ENCODE measurements around the gene FOXD2. TPM values are rescaled to one million over a fixed set of nuclear protein-coding genes. Genes with fewer than 3 reads are reported as not detected.

Gene FOXD2
- polyA plus RNA-seq, 1 of the 3 experiments (the other 2 are of a cell fraction) = not detected

- H3F3A ChIP-seq (replicated peaks; ENCODE audit: insufficient read depth) = no peaks in the 10 kb centered on the region
- no peaks in the 10 kb centered on the region for H3K4me1 ChIP-seq (ENCODE audit: control insufficient read depth in 1 of 2, insufficient read depth in 2 of 2, low read depth in 1 of 2, low read length in 1 of 2)
- ChIA-PET CTCF (interaction anchor here (1.1 kb wide), 1 partner anchor 45 kb away, joined by 3 read pairs; the partner anchor contains the start of gene FOXD2), POLR2A (no interaction called here)
- H3K4me3 ChIP-seq (ENCODE audit: low read depth in 2 of 2, low read length in 1 of 2) = no peak overlapping the region
- 55% methylated on average over 1 of the region's 1 CpG for WGBS (ENCODE audit: low lambda C conversion rate)
- no peak overlapping the region for H3K4me2 ChIP-seq
- no peaks in the 10 kb centered on the region for H3K9me2 ChIP-seq
- no peaks in the 10 kb centered on the region for H3K36me3 ChIP-seq (replicated peaks in 1 of 2; ENCODE audit: control insufficient read depth in 1 of 2, insufficient read depth in 2 of 2, low read length in 1 of 2)
- H3K79me2 ChIP-seq (ENCODE audit: insufficient read depth) = no peaks in the 10 kb centered on the region
- DNase-seq = no peak
- H3K27ac ChIP-seq (ENCODE audit: low read depth in 2 of 2, low read length in 1 of 2) = no peak overlapping the region
- H3K27me3 ChIP-seq (ENCODE audit: insufficient read depth) = no peaks in the 10 kb centered on the region; the same call in 1 of the 2 replicates
- no peaks in the 10 kb centered on the region for H4K20me1 ChIP-seq (ENCODE audit: insufficient read depth)
- no peak overlapping the region for H3K9ac ChIP-seq
- H2AFZ ChIP-seq (ENCODE audit: low read depth) = no peak overlapping the region
- TF ChIP-seq TCF12 (IDR thresholded peaks at IDR 0.05) (no peak), RCOR1 (IDR thresholded peaks at IDR 0.05; ENCODE audit: low read length) (no peak), FOXM1 (IDR thresholded peaks at IDR 0.05; ENCODE audit: low read depth) (no peak), ZBTB33 (IDR thresholded peaks at IDR 0.05; ENCODE audit: borderline replicate concordance, low read depth) (no peak), JUND (IDR thresholded peaks at IDR 0.05) (no peak), MAX (IDR thresholded peaks at IDR 0.05; ENCODE audit: low read depth) (no peak), RXRA (IDR thresholded peaks at IDR 0.05; ENCODE audit: borderline replicate concordance, low read depth) (no peak), GABPA (IDR thresholded peaks at IDR 0.05; ENCODE audit: low read depth) (no peak)
- no peaks in the 10 kb centered on the region for H3K9me3 ChIP-seq
These were observed 44.9 kb downstream of the FOXD2 start for GRCh38 chr1:47482786-47483185.

- 52% methylated on average over 5 of the region's 5 CpGs for WGBS (ENCODE audit: low lambda C conversion rate)
- ChIA-PET POLR2A (interaction anchor here (0.5 kb wide), 1 partner anchor 292 kb away, joined by 3 read pairs; no protein-coding TSS in a partner anchor), CTCF (interaction anchor here (0.9 to 1.5 kb wide), 4 partner anchors 15 to 242 kb away, joined by 3 to 7 read pairs (median 4); no protein-coding TSS in a partner anchor)
- no peaks in the 10 kb centered on the region; the same call in 1 of the 2 replicates for H3K27me3 ChIP-seq (ENCODE audit: insufficient read depth)
- H3K4me2 ChIP-seq = no peak overlapping the region
- no peak overlapping the region for H3K9ac ChIP-seq
- H2AFZ ChIP-seq (ENCODE audit: low read depth) = no peak overlapping the region
- H3K4me1 ChIP-seq (ENCODE audit: control insufficient read depth in 1 of 2, insufficient read depth in 2 of 2, low read depth in 1 of 2, low read length in 1 of 2) = no peaks in the 10 kb centered on the region
- no peak overlapping the region for H3K4me3 ChIP-seq (ENCODE audit: low read depth in 2 of 2, low read length in 1 of 2)
- no peaks in the 10 kb centered on the region for H3K9me2 ChIP-seq
- H3K79me2 ChIP-seq (ENCODE audit: insufficient read depth) = no peaks in the 10 kb centered on the region
- DNase-seq = no peak
- no peak overlapping the region for H3K27ac ChIP-seq (ENCODE audit: low read depth in 2 of 2, low read length in 1 of 2)
- H3K36me3 ChIP-seq (replicated peaks in 1 of 2; ENCODE audit: control insufficient read depth in 1 of 2, insufficient read depth in 2 of 2, low read length in 1 of 2) = no peaks in the 10 kb centered on the region
- H4K20me1 ChIP-seq (ENCODE audit: insufficient read depth) = no peaks in the 10 kb centered on the region
- no peaks in the 10 kb centered on the region for H3F3A ChIP-seq (replicated peaks; ENCODE audit: insufficient read depth)
- no peaks in the 10 kb centered on the region for H3K9me3 ChIP-seq
- TF ChIP-seq TEAD4 (IDR thresholded peaks at IDR 0.05; ENCODE audit: borderline replicate concordance, insufficient read depth) (no peak), USF1 (IDR thresholded peaks at IDR 0.05; ENCODE audit: borderline replicate concordance, low read depth) (no peak), REST (IDR thresholded peaks at IDR 0.05; ENCODE audit: low read depth, low read length) (no peak), FOSL2 (IDR thresholded peaks at IDR 0.05; ENCODE audit: borderline replicate concordance, low read depth) (no peak), RFX5 (IDR thresholded peaks at IDR 0.05; ENCODE audit: low read length) (no peak), GABPA (IDR thresholded peaks at IDR 0.05; ENCODE audit: low read depth) (no peak), CTCF (IDR thresholded peaks at IDR 0.05) (no peak), YY1 (IDR thresholded peaks at IDR 0.05; ENCODE audit: low read depth) (no peak), FOXM1 (IDR thresholded peaks at IDR 0.05; ENCODE audit: low read depth) (no peak), SIN3A (IDR thresholded peaks at IDR 0.05; ENCODE audit: borderline replicate concordance, low read depth, low read length) (no peak), PBX3 (IDR thresholded peaks at IDR 0.05) (no peak), CHD2 (IDR thresholded peaks at IDR 0.05; ENCODE audit: low read length, partially characterized antibody) (no peak), RCOR1 (IDR thresholded peaks at IDR 0.05; ENCODE audit: low read length) (no peak), MAX (IDR thresholded peaks at IDR 0.05; ENCODE audit: low read depth) (no peak)
These were observed 45.8 kb downstream of the FOXD2 start for GRCh38 chr1:47483651-47484050.
